Chondrocyte (in vitro differentiated cells): ENCODE measurements around the gene SGCD. TPM values are rescaled to one million over a fixed set of nuclear protein-coding genes. Genes with fewer than 3 reads are reported as not detected.

ENCODE experiments used
- DNase-seq: peaks from one replicate; pipeline ENCODE4 v3.0.0; 2021; ENCODE audit warnings: mixed read lengths, low spot score
- H3K27ac Mint-ChIP-seq: one replicate; pipeline ENCODE4 v1.8.0; 2021; ENCODE audit warnings: mild to moderate bottlenecking, moderate library complexity, mixed read lengths; ENCODE audit not compliant: unreplicated experiment
- H3K27me3 Mint-ChIP-seq: 2 replicates; pipeline ENCODE4 v1.8.0; 2021; ENCODE audit warnings: low read depth, mixed read lengths
- H3K36me3 Mint-ChIP-seq: 2 replicates; pipeline ENCODE4 v1.8.0; 2021; ENCODE audit warnings: low read depth, mixed read lengths
- H3K4me1 Mint-ChIP-seq: 2 replicates; pipeline ENCODE4 v1.8.0; 2021; ENCODE audit warnings: low read depth, mild to moderate bottlenecking, mixed read lengths
- H3K4me3 Mint-ChIP-seq: one replicate; pipeline ENCODE4 v1.8.0; 2021; ENCODE audit warnings: mild to moderate bottlenecking, moderate library complexity, mixed read lengths; ENCODE audit not compliant: unreplicated experiment
- H3K9me3 Mint-ChIP-seq: 2 replicates; pipeline ENCODE4 v1.8.0; 2021; ENCODE audit warnings: low read depth, mixed read lengths
- CTCF ChIP-seq: fragments of 200-600 bp; sonication (generic); IDR thresholded peaks from 2 replicates; pipeline ENCODE4 v1.5.0; 2021; ENCODE audit warnings: antibody characterized with exemption, mild to moderate bottlenecking, moderate library complexity
- total RNA-seq: library from RNA; stranded (reverse); gene quantifications from 3 replicates; pipeline ENCODE4 v1.2.1, GENCODE V29; 2021

Gene SGCD
- total RNA-seq, 1 donor from 2014 or later: 8.4 TPM

GRCh38 chr5:156794687-156795086, 467.7 kb downstream of the SGCD start:
- Mint-ChIP-seq H3K36me3 (no peaks in the 10 kb centered on the region), H3K27me3 (peaks cover 9% of the 10 kb centered on the region), H3K4me1 (no peaks in the 10 kb centered on the region), H3K4me3 (no peak overlapping the region), H3K9me3 (peaks cover 3% of the 10 kb centered on the region), H3K27ac (no peak overlapping the region)
- TF ChIP-seq CTCF: no peak
- no peak for DNase-seq

- no peak for TF ChIP-seq CTCF
- no peak overlapping the region for H3K27ac Mint-ChIP-seq
- no peak overlapping the region for H3K4me3 Mint-ChIP-seq
- H3K4me1 Mint-ChIP-seq: no peaks in the 10 kb centered on the region
- DNase-seq: no peak
- H3K27me3 Mint-ChIP-seq: peaks cover 26% of the 10 kb centered on the region
- H3K36me3 Mint-ChIP-seq: no peaks in the 10 kb centered on the region
- H3K9me3 Mint-ChIP-seq: no peaks in the 10 kb centered on the region
These were observed 471.2 kb downstream of the SGCD start for GRCh38 chr5:156798201-156798600.

GRCh38 chr5:156799171-156799570, 472.2 kb downstream of the SGCD start:
- H3K9me3 Mint-ChIP-seq: no peaks in the 10 kb centered on the region
- no peak overlapping the region for H3K27ac Mint-ChIP-seq
- TF ChIP-seq CTCF: no peak

GRCh38 chr5:156800929-156801328, 474.0 kb downstream of the SGCD start:
- Mint-ChIP-seq H3K4me1 (no peaks in the 10 kb centered on the region), H3K36me3 (no peaks in the 10 kb centered on the region), H3K27me3 (peaks cover 24% of the 10 kb centered on the region), H3K9me3 (no peaks in the 10 kb centered on the region), H3K4me3 (no peak overlapping the region), H3K27ac (no peak overlapping the region)
- no peak for DNase-seq
- peak; percentile 19 for TF ChIP-seq CTCF

More at GRCh38 chr5:156799171-156799570, 472.2 kb downstream of the SGCD start:
- DNase-seq: no peak
- Mint-ChIP-seq H3K4me3 (no peak overlapping the region), H3K36me3 (no peaks in the 10 kb centered on the region), H3K4me1 (no peaks in the 10 kb centered on the region), H3K27me3 (peaks cover 29% of the 10 kb centered on the region)

GRCh38 chr5:156802501-156802900, 475.5 kb downstream of the SGCD start:
- no peak for DNase-seq
- H3K27ac Mint-ChIP-seq: no peak overlapping the region
- no peaks in the 10 kb centered on the region for H3K4me1 Mint-ChIP-seq
- H3K4me3 Mint-ChIP-seq: no peak overlapping the region
- H3K9me3 Mint-ChIP-seq: peaks cover 6% of the 10 kb centered on the region
- H3K27me3 Mint-ChIP-seq: peaks cover 23% of the 10 kb centered on the region
- peaks cover 2% of the 10 kb centered on the region for H3K36me3 Mint-ChIP-seq
- TF ChIP-seq CTCF: no peak
